HCT116 (cell line): ENCODE measurements around the gene MRPS35. TPM values are rescaled to one million over a fixed set of nuclear protein-coding genes. Genes with fewer than 3 reads are reported as not detected.

Source experiments
- ATAC-seq: fragments of 200-7000 bp; cut with Tn5 transposase; 2 replicates; pipeline ENCODE4 v1.9.1; 2020; ENCODE audit warnings: mild to moderate bottlenecking, moderate library complexity
- BruUV-seq: library from RNA; stranded (reverse); fragments of 400-500 nt; replicated peaks from 2 replicates; lab custom pipeline; 2021; lab: Mats Ljungman, UMichigan
- CTCF ChIA-PET: fragments of 300-600 bp; sonication (Branson Sonifier 250); formaldehyde crosslinking; loops from one replicate; lab custom pipeline; 2021; ENCODE audit warnings: antibody characterized with exemption; lab: Charles Lee
- POLR2A ChIA-PET: fragments of 300-600, 350-600 bp; sonication (Branson Sonifier 250); formaldehyde crosslinking; loops from one replicate; lab custom pipeline; 2021; ENCODE audit warnings: antibody characterized with exemption; lab: Charles Lee
- RAD21 ChIA-PET, 2 experiments: fragments of 300-600 bp; sonication (Branson Sonifier 250); formaldehyde crosslinking; loops; one replicate each; lab custom pipeline; 2023; ENCODE audit warnings: low total read pairs in 2 of 2; ENCODE audit not compliant: uncharacterized antibody in 2 of 2, unreplicated experiment in 2 of 2, low non-redundant PET in 1 of 2; lab: Charles Lee
- DNase-seq: peaks from one replicate; pipeline ENCODE4 v3.0.0-alpha.2; 2010; ENCODE audit warnings: low read depth, low spot score
- H2AFZ ChIP-seq: fragments of 200-600 bp; shearing (Covaris generic), sonication (generic); 2 replicates; pipeline ENCODE4 v1.6.1; 2017; ENCODE audit warnings: low read depth, mixed run types, mixed read lengths, antibody characterized with exemption, low read length; ENCODE audit not compliant: poor library complexity, severe bottlenecking
- H3K27ac ChIP-seq: 2 replicates; pipeline ENCODE4 v1.5.1; 2012; ENCODE audit warnings: low read depth, low read length
- H3K27me3 ChIP-seq: fragments of 200-600 bp; sonication (generic); 2 replicates; pipeline ENCODE4 v1.6.1; 2016; ENCODE audit warnings: mixed run types, low read length, mixed read lengths; ENCODE audit not compliant: insufficient read depth
- H3K36me3 ChIP-seq, 2 experiments: fragments of 200-500 bp in 1 of 2; fragments of 200-600 bp in 1 of 2; sonication (Bioruptor generic) in 1 of 2; sonication (generic) in 1 of 2; 2 replicates each; pipeline versions ENCODE4 v1.5.1 to v1.6.1; 2014 to 2016; ENCODE audit warnings: low read length in 2 of 2, inconsistent platforms in 1 of 2, mixed read lengths in 1 of 2, mixed run types in 1 of 2; ENCODE audit not compliant: insufficient read depth in 2 of 2, control insufficient read depth in 1 of 2
- H3K4me1 ChIP-seq, 2 experiments: fragments of 200-600 bp in 1 of 2; sonication (generic) in 1 of 2; 2 replicates each; pipeline versions ENCODE4 v1.5.1 to v1.6.1; 2012 to 2017; ENCODE audit warnings: low read length in 2 of 2, inconsistent platforms in 1 of 2, mild to moderate bottlenecking in 1 of 2, mixed read lengths in 1 of 2, mixed run types in 1 of 2, moderate library complexity in 1 of 2; ENCODE audit not compliant: insufficient read depth in 2 of 2, control insufficient read depth in 1 of 2
- H3K4me2 ChIP-seq: fragments of 200-600 bp; sonication (generic); 2 replicates; pipeline ENCODE4 v1.6.1; 2017; ENCODE audit warnings: mixed run types, low read length, mixed read lengths
- H3K4me3 ChIP-seq, 2 experiments: fragments of 200-600 bp in 1 of 2; sonication (generic) in 1 of 2; replicated peaks in 1 of 2; 2 replicates each; pipeline ENCODE4 v1.5.1; 2011 to 2016; ENCODE audit warnings: low read length in 2 of 2, control low read depth in 1 of 2, low read depth in 1 of 2, mild to moderate bottlenecking in 1 of 2, mixed read lengths in 1 of 2, mixed run types in 1 of 2
- H3K79me2 ChIP-seq: fragments of 200-600 bp; sonication (generic); 2 replicates; pipeline ENCODE4 v1.6.1; 2017; ENCODE audit warnings: mild to moderate bottlenecking, mixed run types, low read length, moderate library complexity, mixed read lengths; ENCODE audit not compliant: insufficient read depth
- H3K9ac ChIP-seq: fragments of 200-600 bp; sonication (generic); 2 replicates; pipeline ENCODE4 v1.6.1; 2016; ENCODE audit warnings: low read length, mixed read lengths
- H3K9me2 ChIP-seq: fragments of 200-600 bp; sonication (generic), shearing (Covaris generic); 2 replicates; pipeline ENCODE4 v1.6.1; 2017; ENCODE audit warnings: mixed run types, mild to moderate bottlenecking, moderate library complexity; ENCODE audit not compliant: insufficient read depth
- H3K9me3 ChIP-seq, 2 experiments: fragments of 200-500 bp in 1 of 2; fragments of 200-600 bp in 1 of 2; sonication (Bioruptor generic) in 1 of 2; sonication (generic) in 1 of 2; 2 replicates each; pipeline ENCODE4 v1.6.1; 2014 to 2017; ENCODE audit warnings: low read length in 2 of 2, mixed read lengths in 2 of 2, inconsistent platforms in 1 of 2, low read depth in 1 of 2, mild to moderate bottlenecking in 1 of 2, mixed run types in 1 of 2, moderate library complexity in 1 of 2; ENCODE audit not compliant: control insufficient read depth in 1 of 2, insufficient read depth in 1 of 2
- H4K20me1 ChIP-seq: fragments of 200-600 bp; sonication (generic), shearing (Covaris generic); 2 replicates; pipeline ENCODE4 v1.6.1; 2017; ENCODE audit warnings: mixed run types, mild to moderate bottlenecking, moderate library complexity; ENCODE audit not compliant: insufficient read depth
- CEBPB ChIP-seq: IDR thresholded peaks from 2 replicates; pipeline ENCODE4 v1.6.1; 2012; ENCODE audit warnings: low read depth
- FOSL1 ChIP-seq: IDR thresholded peaks from 2 replicates; pipeline ENCODE4 v1.6.1; 2012; ENCODE audit warnings: low read depth
- YY1 ChIP-seq: IDR thresholded peaks from 2 replicates; pipeline ENCODE4 v1.6.1; 2011; ENCODE audit warnings: low read length, low read depth, moderate library complexity, mild to moderate bottlenecking; ENCODE audit not compliant: insufficient replicate concordance; ENCODE audit errors: extremely low read depth
- intact Hi-C: fragments of 100-400 bp; cut with micrococcal nuclease; formaldehyde crosslinking; loops from 2 replicates; pipeline ENCODE4 v1.10.0; 2022
- total RNA-seq: library from RNA; stranded (reverse); gene quantifications from one replicate; pipeline ENCODE4 v1.2.1, GENCODE V29; 2021; ENCODE audit not compliant: unreplicated experiment
- TF ChIP-seq, protein P1 (sequence below): IDR thresholded peaks from 2 replicates; pipeline ENCODE4 v1.6.1; 2012

MRPS35 gene
- total RNA-seq, 1 experiment from 2014 or later: 55.4 TPM

DNA sequence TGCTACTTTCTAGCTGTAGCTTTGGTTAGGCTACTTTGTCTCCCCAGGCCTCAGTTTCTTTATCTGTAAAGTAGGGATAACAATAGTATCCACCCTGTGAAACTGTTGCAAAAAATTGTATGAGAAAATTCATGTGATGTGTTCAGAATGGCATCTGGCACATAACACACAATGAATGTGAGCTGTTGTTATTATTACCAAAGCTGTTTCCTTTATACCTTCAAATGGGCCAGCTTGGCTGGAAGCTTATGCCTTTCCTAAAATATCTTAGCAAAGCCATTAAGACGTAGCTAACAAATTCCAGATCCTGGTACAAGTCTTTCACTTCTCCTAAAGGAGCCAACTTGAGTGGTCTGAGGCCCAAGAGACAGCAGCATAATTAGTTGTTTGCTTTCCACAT, 94.6 kb downstream of the MRPS35 start:
- Histone ChIP-seq H3K4me3 (no peak overlapping the region), H3K9ac (no peak overlapping the region), H3K4me2 (no peak overlapping the region), H3K27me3 (no peaks in the 10 kb centered on the region), H3K36me3 (no peaks in the 10 kb centered on the region), H3K9me3 (no peaks in the 10 kb centered on the region), H4K20me1 (no peaks in the 10 kb centered on the region), H3K79me2 (no peaks in the 10 kb centered on the region), H3K9me2 (no peaks in the 10 kb centered on the region), H3K4me1 (no peaks in the 10 kb centered on the region), H3K27ac (no peak overlapping the region), H2AFZ (no peak overlapping the region)
- RAD21 ChIA-PET: no interaction called here
- DNase-seq (no peak), ATAC-seq (no peak)
- CTCF ChIA-PET: no interaction called here
- TF ChIP-seq CEBPB: no peak
- TF ChIP-seq, protein P1, sequence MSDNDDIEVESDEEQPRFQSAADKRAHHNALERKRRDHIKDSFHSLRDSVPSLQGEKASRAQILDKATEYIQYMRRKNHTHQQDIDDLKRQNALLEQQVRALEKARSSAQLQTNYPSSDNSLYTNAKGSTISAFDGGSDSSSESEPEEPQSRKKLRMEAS: no peak
- no peak for TF ChIP-seq YY1
- TF ChIP-seq FOSL1: no peak
- intact Hi-C loops: no loop called here
- BruUV-seq: no TSS peak
- POLR2A ChIA-PET: no interaction called here

Other genes starting within 250 kb of the MRPS35 start
- 102 TPM for gene PPFIBP1, start 186.6 kb upstream of the MRPS35 start, total RNA-seq
- 0.86 TPM for gene REP15, start 14.4 kb upstream of the MRPS35 start, total RNA-seq
- gene KLHL42, start 69.4 kb downstream of the MRPS35 start, total RNA-seq: 21.5 TPM
- not detected for gene MANSC4, start 69.4 kb downstream of the MRPS35 start, total RNA-seq